Uterus (tissue), 2 donors: Measurements from ENCODE around the gene DNM3.

Source experiments
- CTCF ChIP-seq, 4 experiments: fragments of 200-600 bp in 2 of 4; fragments of 450-650 bp in 2 of 4; sonication (generic) in 2 of 4; IDR thresholded peaks; one replicate each; pipeline ENCODE4 v1.5.1; 2016 to 2019; ENCODE audit warnings: antibody characterized with exemption in 4 of 4, mild to moderate bottlenecking in 2 of 4, moderate library complexity in 1 of 4
- POLR2A ChIP-seq, 2 donors: fragments of 450-650 bp; IDR thresholded peaks; one replicate each; pipeline ENCODE4 v1.6.1; 2016; ENCODE audit warnings: antibody characterized with exemption in 2 of 2, mild to moderate bottlenecking in 1 of 2, moderate library complexity in 1 of 2

GRCh38 chr1:172071746-172072145 is 230.4 kb downstream of the DNM3 start:
- TF ChIP-seq CTCF (IDR thresholded peaks at IDR 0.05) (no peak), POLR2A (IDR thresholded peaks at IDR 0.05) (no peak)
